Measurements from ENCODE around the gene MTTP.

The MTTP gene

GRCh38 chr4:99655308-99656081 is 80.9 kb downstream of the MTTP start:
- H3K27ac ChIP-seq (ENCODE audit: low read length) = no peak overlapping the region
- H3K36me3 ChIP-seq (ENCODE audit: control insufficient read depth, low read depth, low read length) = no peaks in the 10 kb centered on the region
- no peaks in the 10 kb centered on the region for H3K9me3 ChIP-seq (ENCODE audit: control insufficient read depth, low read depth, low read length)
- H3K27me3 ChIP-seq (ENCODE audit: control insufficient read depth, insufficient read depth, low read length) = no peaks in the 10 kb centered on the region
- H3K4me3 ChIP-seq (ENCODE audit: low read length) = no peak overlapping the region
- H3K9ac ChIP-seq (ENCODE audit: low read length) = no peak overlapping the region
- no peaks in the 10 kb centered on the region for H3K4me1 ChIP-seq (ENCODE audit: control insufficient read depth, low read depth, low read length)

- Histone ChIP-seq H3K4me1 (ENCODE audit: control insufficient read depth, low read depth, low read length) (no peaks in the 10 kb centered on the region), H3K4me3 (ENCODE audit: low read length) (no peak within 1 kb of the TSS), H3K36me3 (ENCODE audit: control insufficient read depth, low read depth, low read length) (no peaks in the 10 kb centered on the region), H3K27me3 (ENCODE audit: control insufficient read depth, insufficient read depth, low read length) (no peaks in the 10 kb centered on the region), H3K9me3 (ENCODE audit: control insufficient read depth, low read depth, low read length) (no peaks in the 10 kb centered on the region), H3K27ac (ENCODE audit: low read length) (no peak within 1 kb of the TSS), H3K9ac (ENCODE audit: low read length) (no peak within 1 kb of the TSS)
Observed at GRCh38 chr4:99657798-99658197, 83.2 kb downstream of the MTTP start, which contains the start of gene C4orf54. Gene C4orf54 (minus strand): TSS chr4:99657828. CDS start chr4:99654648, 3,180 bp downstream.

- H3K9ac ChIP-seq (ENCODE audit: low read length) = no peak overlapping the region
- H3K36me3 ChIP-seq (ENCODE audit: control insufficient read depth, low read depth, low read length) = no peaks in the 10 kb centered on the region
- H3K9me3 ChIP-seq (ENCODE audit: control insufficient read depth, low read depth, low read length) = no peaks in the 10 kb centered on the region
- no peak overlapping the region for H3K4me3 ChIP-seq (ENCODE audit: low read length)
- H3K4me1 ChIP-seq (ENCODE audit: control insufficient read depth, low read depth, low read length) = no peaks in the 10 kb centered on the region
- no peaks in the 10 kb centered on the region for H3K27me3 ChIP-seq (ENCODE audit: control insufficient read depth, insufficient read depth, low read length)
- H3K27ac ChIP-seq (ENCODE audit: low read length) = no peak overlapping the region
Observed at GRCh38 chr4:99658666-99659065, 84.0 kb downstream of the MTTP start.

GRCh38 chr4:99661907-99662306 is 87.3 kb downstream of the MTTP start:
- Histone ChIP-seq H3K4me1 (ENCODE audit: control insufficient read depth, low read depth, low read length) (no peaks in the 10 kb centered on the region), H3K9me3 (ENCODE audit: control insufficient read depth, low read depth, low read length) (no peaks in the 10 kb centered on the region), H3K4me3 (ENCODE audit: low read length) (no peak overlapping the region), H3K27ac (ENCODE audit: low read length) (no peak overlapping the region), H3K9ac (ENCODE audit: low read length) (no peak overlapping the region), H3K36me3 (ENCODE audit: control insufficient read depth, low read depth, low read length) (no peaks in the 10 kb centered on the region), H3K27me3 (ENCODE audit: control insufficient read depth, insufficient read depth, low read length) (no peaks in the 10 kb centered on the region)

- H3K9ac ChIP-seq (ENCODE audit: low read length) = no peak overlapping the region
- no peaks in the 10 kb centered on the region for H3K4me1 ChIP-seq (ENCODE audit: control insufficient read depth, low read depth, low read length)
- no peaks in the 10 kb centered on the region for H3K9me3 ChIP-seq (ENCODE audit: control insufficient read depth, low read depth, low read length)
- H3K36me3 ChIP-seq (ENCODE audit: control insufficient read depth, low read depth, low read length) = no peaks in the 10 kb centered on the region
- H3K27me3 ChIP-seq (ENCODE audit: control insufficient read depth, insufficient read depth, low read length) = no peaks in the 10 kb centered on the region
- H3K4me3 ChIP-seq (ENCODE audit: low read length) = no peak overlapping the region
- no peak overlapping the region for H3K27ac ChIP-seq (ENCODE audit: low read length)
Observed at GRCh38 chr4:99664716-99665115, 90.1 kb downstream of the MTTP start.

GRCh38 chr4:99665983-99666382 is 91.4 kb downstream of the MTTP start:
- Histone ChIP-seq H3K27ac (ENCODE audit: low read length) (no peak overlapping the region), H3K36me3 (ENCODE audit: control insufficient read depth, low read depth, low read length) (no peaks in the 10 kb centered on the region), H3K9ac (ENCODE audit: low read length) (no peak overlapping the region), H3K4me1 (ENCODE audit: control insufficient read depth, low read depth, low read length) (no peaks in the 10 kb centered on the region), H3K9me3 (ENCODE audit: control insufficient read depth, low read depth, low read length) (no peaks in the 10 kb centered on the region), H3K4me3 (ENCODE audit: low read length) (no peak overlapping the region), H3K27me3 (ENCODE audit: control insufficient read depth, insufficient read depth, low read length) (no peaks in the 10 kb centered on the region)

GRCh38 chr4:99668472-99668871 is 93.8 kb downstream of the MTTP start:
- H3K9me3 ChIP-seq (ENCODE audit: control insufficient read depth, low read depth, low read length) = peaks cover 11% of the 10 kb centered on the region
- H3K27ac ChIP-seq (ENCODE audit: low read length) = no peak overlapping the region
- no peaks in the 10 kb centered on the region for H3K36me3 ChIP-seq (ENCODE audit: control insufficient read depth, low read depth, low read length)
- no peaks in the 10 kb centered on the region for H3K4me1 ChIP-seq (ENCODE audit: control insufficient read depth, low read depth, low read length)
- H3K27me3 ChIP-seq (ENCODE audit: control insufficient read depth, insufficient read depth, low read length) = no peaks in the 10 kb centered on the region
- H3K4me3 ChIP-seq (ENCODE audit: low read length) = no peak overlapping the region
- no peak overlapping the region for H3K9ac ChIP-seq (ENCODE audit: low read length)

- Histone ChIP-seq H3K4me3 (ENCODE audit: low read length) (no peak overlapping the region), H3K36me3 (ENCODE audit: control insufficient read depth, low read depth, low read length) (no peaks in the 10 kb centered on the region), H3K4me1 (ENCODE audit: control insufficient read depth, low read depth, low read length) (no peaks in the 10 kb centered on the region), H3K27ac (ENCODE audit: low read length) (no peak overlapping the region), H3K9ac (ENCODE audit: low read length) (no peak overlapping the region), H3K27me3 (ENCODE audit: control insufficient read depth, insufficient read depth, low read length) (no peaks in the 10 kb centered on the region), H3K9me3 (ENCODE audit: control insufficient read depth, low read depth, low read length) (peaks cover 12% of the 10 kb centered on the region)
Observed at GRCh38 chr4:99669084-99669483, 94.5 kb downstream of the MTTP start.

GRCh38 chr4:99670409-99671073 is 95.9 kb downstream of the MTTP start:
- Histone ChIP-seq H3K4me3 (ENCODE audit: low read length) (no peak overlapping the region), H3K9me3 (ENCODE audit: control insufficient read depth, low read depth, low read length) (peaks cover 12% of the 10 kb centered on the region), H3K27ac (ENCODE audit: low read length) (no peak overlapping the region), H3K27me3 (ENCODE audit: control insufficient read depth, insufficient read depth, low read length) (no peaks in the 10 kb centered on the region), H3K36me3 (ENCODE audit: control insufficient read depth, low read depth, low read length) (no peaks in the 10 kb centered on the region), H3K4me1 (ENCODE audit: control insufficient read depth, low read depth, low read length) (no peaks in the 10 kb centered on the region), H3K9ac (ENCODE audit: low read length) (no peak overlapping the region)

Measured in iPS-18a (cell line).